ENCODE measurements around the gene HLA-F.

The HLA-F gene

GRCh38 chr6:29679962-29680361 lies 43.3 kb upstream of the HLA-F start:
- TF ChIP-seq CTCF (IDR thresholded peaks at IDR 0.05; ENCODE audit: insufficient read depth, low read length, poor library complexity, severe bottlenecking) = no peak
- H3K4me3 ChIP-seq (replicated peaks; ENCODE audit: low read depth, low read length) = no peak overlapping the region
- no peak for DNase-seq (ENCODE audit: extremely low read depth, insufficient read length)
- H3K36me3 ChIP-seq (ENCODE audit: control insufficient read depth, insufficient read depth, low read length) = no peaks in the 10 kb centered on the region
- H3K27me3 ChIP-seq (replicated peaks; ENCODE audit: control insufficient read depth, insufficient read depth, low read length) = no peaks in the 10 kb centered on the region; the same call in 1 of the 2 replicates

DNA sequence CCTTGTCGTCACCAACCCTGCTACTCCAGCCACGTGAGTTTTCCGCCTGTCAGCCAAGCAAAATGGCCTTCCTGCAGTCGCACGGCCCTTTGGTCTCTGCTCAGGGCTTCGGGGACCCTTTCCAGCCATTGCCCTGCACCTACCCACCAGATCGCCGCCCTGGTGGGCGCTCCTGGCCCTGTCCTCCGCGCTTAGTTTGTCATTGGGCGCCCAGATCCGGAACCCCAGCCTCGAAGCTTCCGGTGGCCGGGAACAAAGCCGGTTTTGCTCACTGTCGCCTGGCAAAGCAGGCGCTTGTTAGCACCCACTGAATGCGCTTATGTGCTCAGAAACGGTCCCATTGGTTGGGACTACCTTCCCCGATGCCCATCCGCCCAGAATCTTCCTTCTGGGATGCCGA lies 42.8 kb upstream of the HLA-F start:
- no peak overlapping the region for H3K4me3 ChIP-seq (replicated peaks; ENCODE audit: low read depth, low read length)
- no peak for TF ChIP-seq CTCF (IDR thresholded peaks at IDR 0.05; ENCODE audit: insufficient read depth, low read length, poor library complexity, severe bottlenecking)
- DNase-seq (ENCODE audit: extremely low read depth, insufficient read length) = no peak

DNA sequence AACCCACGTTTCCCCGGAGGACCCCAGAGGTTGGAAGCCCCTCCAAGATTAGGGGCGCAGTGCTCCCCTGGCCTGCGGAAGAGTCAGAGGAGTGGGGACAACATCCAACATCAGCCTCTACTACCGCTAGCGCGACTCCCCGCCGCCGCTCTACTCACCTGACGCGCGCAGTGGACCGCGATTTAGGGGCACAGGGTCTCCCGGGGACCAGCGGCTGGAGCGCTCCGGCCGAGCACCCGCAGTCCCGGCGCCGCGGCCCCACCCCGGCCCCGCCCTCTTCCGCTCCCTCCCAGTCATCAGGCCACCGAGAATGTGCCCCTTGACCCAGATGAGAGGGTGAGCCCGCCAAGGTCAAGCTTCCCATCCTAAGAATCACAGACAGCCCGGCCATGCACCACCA lies 42.3 kb upstream of the HLA-F start, which contains the start of gene ZFP57:
Gene ZFP57 (minus strand): TSS at position 249 of the 400 bp plus-strand sequence. CDS start 4,149 bp downstream, outside the sequence.
- Histone ChIP-seq H3K36me3 (ENCODE audit: control insufficient read depth, insufficient read depth, low read length) (no peaks in the 10 kb centered on the region), H3K4me3 (replicated peaks; ENCODE audit: low read depth, low read length) (no peak within 1 kb of the TSS), H3K27me3 (replicated peaks; ENCODE audit: control insufficient read depth, insufficient read depth, low read length) (no peaks in the 10 kb centered on the region)
- no peak for TF ChIP-seq CTCF (IDR thresholded peaks at IDR 0.05; ENCODE audit: insufficient read depth, low read length, poor library complexity, severe bottlenecking)
- no peak for DNase-seq (ENCODE audit: extremely low read depth, insufficient read length)

More for the DNA sequence above, 42.8 kb upstream of the HLA-F start:
- H3K36me3 ChIP-seq (ENCODE audit: control insufficient read depth, insufficient read depth, low read length) = no peaks in the 10 kb centered on the region
- H3K27me3 ChIP-seq (replicated peaks; ENCODE audit: control insufficient read depth, insufficient read depth, low read length) = no peaks in the 10 kb centered on the region; the same call in 1 of the 2 replicates

DNA sequence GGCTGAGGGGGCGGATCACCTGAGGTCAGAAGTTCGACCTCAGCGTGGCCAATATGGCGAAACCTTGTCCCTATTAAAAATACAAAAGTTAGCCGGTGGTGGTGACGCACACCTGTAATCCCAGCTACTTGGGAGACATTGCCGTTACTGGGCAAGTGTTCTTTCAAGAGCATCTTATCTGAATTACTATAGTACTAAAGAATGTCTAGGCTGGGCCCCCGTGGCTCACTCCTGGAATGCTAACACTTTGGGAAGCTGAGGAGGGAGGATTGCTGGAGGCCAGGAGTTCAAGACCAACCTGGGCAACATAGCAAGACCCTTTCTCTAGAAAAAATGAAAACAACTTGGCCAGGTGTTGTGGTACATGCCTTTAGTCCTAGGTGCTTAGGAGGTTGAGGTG lies 41.4 kb upstream of the HLA-F start:
- DNase-seq (ENCODE audit: extremely low read depth, insufficient read length) = no peak
- no peak overlapping the region for H3K4me3 ChIP-seq (replicated peaks; ENCODE audit: low read depth, low read length)
- no peaks in the 10 kb centered on the region for H3K36me3 ChIP-seq (ENCODE audit: control insufficient read depth, insufficient read depth, low read length)
- H3K27me3 ChIP-seq (replicated peaks; ENCODE audit: control insufficient read depth, insufficient read depth, low read length) = no peaks in the 10 kb centered on the region
- no peak for TF ChIP-seq CTCF (IDR thresholded peaks at IDR 0.05; ENCODE audit: insufficient read depth, low read length, poor library complexity, severe bottlenecking)

DNA sequence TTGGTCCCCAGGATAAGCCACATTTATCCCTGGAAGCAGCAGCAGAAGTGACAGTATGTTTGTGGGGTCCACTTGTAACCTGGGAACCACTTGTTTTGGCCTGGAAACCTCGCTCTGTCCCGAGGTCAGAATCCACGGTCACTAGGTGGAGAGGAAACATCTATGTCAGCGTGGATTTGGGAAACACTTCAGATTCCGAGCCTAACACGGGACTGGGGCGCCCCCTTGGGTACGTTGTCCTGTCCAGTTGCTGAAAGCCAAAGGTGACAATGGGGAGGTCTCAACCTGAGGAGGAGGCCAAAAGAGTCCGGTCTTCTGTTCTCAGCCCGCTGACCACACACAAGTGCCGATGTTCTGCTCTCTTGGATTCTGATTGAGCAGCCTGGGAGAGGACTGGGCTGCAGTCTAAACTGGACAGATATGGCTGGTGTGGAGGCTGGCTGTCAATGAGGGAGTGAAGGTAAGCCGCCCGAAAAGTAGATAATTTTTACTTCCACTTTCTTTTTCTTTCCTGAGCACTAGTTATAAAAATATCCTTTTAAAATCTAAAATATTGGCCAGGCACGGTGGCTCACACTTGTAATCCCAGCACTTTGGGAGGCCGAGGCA lies 37.4 kb upstream of the HLA-F start:
- no peak for DNase-seq (ENCODE audit: extremely low read depth, insufficient read length)
- Histone ChIP-seq H3K4me3 (replicated peaks; ENCODE audit: low read depth, low read length) (no peak overlapping the region), H3K36me3 (ENCODE audit: control insufficient read depth, insufficient read depth, low read length) (no peaks in the 10 kb centered on the region), H3K27me3 (replicated peaks; ENCODE audit: control insufficient read depth, insufficient read depth, low read length) (no peaks in the 10 kb centered on the region)
- no peak for TF ChIP-seq CTCF (IDR thresholded peaks at IDR 0.05; ENCODE audit: insufficient read depth, low read length, poor library complexity, severe bottlenecking)

DNA sequence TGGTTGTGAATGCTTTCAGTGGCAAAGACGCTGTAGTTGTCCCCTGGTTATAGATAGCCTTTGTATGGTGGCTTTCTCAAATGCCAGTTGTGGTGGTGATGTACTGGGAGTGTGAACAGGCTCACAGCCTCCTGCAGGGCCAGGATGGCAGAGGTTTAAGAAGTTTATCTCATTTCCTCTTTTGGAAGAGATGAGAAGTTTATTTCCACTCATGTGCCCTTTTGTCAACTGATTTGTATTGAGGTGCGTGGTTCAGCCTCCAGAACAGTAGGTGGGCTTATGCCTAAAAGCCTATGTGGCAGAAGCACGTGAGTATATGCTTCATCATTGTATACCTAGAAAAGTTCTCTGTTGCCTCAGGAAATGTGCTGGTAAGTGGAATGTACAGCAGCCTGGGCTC lies 28.6 kb upstream of the HLA-F start:
- Histone ChIP-seq H3K27me3 (replicated peaks; ENCODE audit: control insufficient read depth, insufficient read depth, low read length) (no peaks in the 10 kb centered on the region; the same call in 1 of the 2 replicates), H3K36me3 (ENCODE audit: control insufficient read depth, insufficient read depth, low read length) (no peaks in the 10 kb centered on the region), H3K4me3 (replicated peaks; ENCODE audit: low read depth, low read length) (no peak overlapping the region)
- no peak for TF ChIP-seq CTCF (IDR thresholded peaks at IDR 0.05; ENCODE audit: insufficient read depth, low read length, poor library complexity, severe bottlenecking)
- DNase-seq (ENCODE audit: extremely low read depth, insufficient read length) = no peak

Data from GM06990 (cell line).